Measurements from ENCODE around the gene KCNH5. TPM values are rescaled to one million over a fixed set of nuclear protein-coding genes. Genes with fewer than 3 reads are reported as not detected.
A peak's percentile ranks its signal among the peaks of the same experiment; 100 is the strongest.

KCNH5 gene
- total RNA-seq, 1 donor from 2014 or later: not detected

GRCh38 chr14:63045612-63046320, 508 bp upstream of the KCNH5 start:
- no peaks in the 10 kb centered on the region for H3K36me3 ChIP-seq
- H3K4me1 ChIP-seq: peaks cover 15% of the 10 kb centered on the region
- H3K9me3 ChIP-seq (replicated peaks): no peaks in the 10 kb centered on the region
- TF ChIP-seq CTCF (IDR thresholded peaks at IDR 0.05; ENCODE audit: borderline replicate concordance): no peak
- H3K27me3 ChIP-seq (ENCODE audit: low read depth): peaks cover 98% of the 10 kb centered on the region
- H3K27ac ChIP-seq (replicated peaks): no peak overlapping the region
- DNase-seq: no peak
- peak overlapping the region; percentile 53 for H3K4me3 ChIP-seq
- intact Hi-C loops (cut with micrococcal nuclease): no loop called here

DNA sequence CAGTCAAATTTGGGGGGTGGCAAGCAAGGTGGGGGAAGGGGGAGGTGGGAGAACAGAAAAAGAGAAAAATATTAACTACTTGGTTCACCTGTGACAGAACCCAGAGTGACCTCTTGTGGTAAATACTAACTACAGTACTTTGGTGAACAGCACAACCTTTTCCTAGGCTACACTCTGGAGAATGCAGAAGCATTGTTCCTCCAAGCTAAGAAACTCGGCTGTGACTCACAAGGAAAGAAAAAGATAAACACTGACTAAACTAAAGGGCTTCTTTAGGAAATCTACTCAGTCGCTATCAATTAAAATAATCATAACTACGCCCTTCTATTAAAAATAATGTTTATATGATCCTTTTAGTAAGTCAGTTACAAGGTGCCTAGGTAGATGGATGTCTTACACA, 5.4 kb downstream of the KCNH5 start:
- Histone ChIP-seq H3K4me3 (no peak overlapping the region), H3K27ac (replicated peaks) (no peak overlapping the region), H3K4me1 (peaks cover under 1% of the 10 kb centered on the region), H3K36me3 (no peaks in the 10 kb centered on the region), H3K27me3 (ENCODE audit: low read depth) (peaks cover 87% of the 10 kb centered on the region), H3K9me3 (replicated peaks) (no peaks in the 10 kb centered on the region)
- intact Hi-C loops (cut with micrococcal nuclease): no loop called here
- peak; percentile 23 for TF ChIP-seq CTCF (IDR thresholded peaks at IDR 0.05; ENCODE audit: borderline replicate concordance)
- no peak for DNase-seq

DNA sequence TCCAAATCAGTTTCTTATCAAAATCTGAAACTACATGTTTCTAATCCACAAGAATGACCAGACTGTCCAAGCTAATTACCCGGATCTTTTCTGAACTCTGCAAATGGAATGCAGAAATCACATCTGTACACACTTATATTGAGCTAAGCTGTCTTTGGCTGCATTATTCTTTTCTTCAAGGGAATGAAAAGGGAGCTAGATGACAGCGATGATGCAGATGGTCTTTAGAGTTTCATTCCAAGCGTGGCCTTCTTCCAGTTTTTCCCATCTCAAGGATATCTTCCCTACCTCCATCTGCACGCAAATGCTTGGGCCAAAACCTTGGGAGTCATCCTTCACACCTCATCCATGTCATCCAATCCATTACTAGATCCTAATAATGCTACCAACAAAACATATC, 12.6 kb downstream of the KCNH5 start:
- Histone ChIP-seq H3K4me3 (no peak overlapping the region), H3K9me3 (replicated peaks) (no peaks in the 10 kb centered on the region), H3K36me3 (no peaks in the 10 kb centered on the region), H3K4me1 (no peaks in the 10 kb centered on the region), H3K27me3 (ENCODE audit: low read depth) (peaks cover 46% of the 10 kb centered on the region), H3K27ac (replicated peaks) (no peak overlapping the region)
- intact Hi-C loops (cut with micrococcal nuclease): no loop called here
- TF ChIP-seq CTCF (IDR thresholded peaks at IDR 0.05; ENCODE audit: borderline replicate concordance): no peak
- DNase-seq: no peak

DNA sequence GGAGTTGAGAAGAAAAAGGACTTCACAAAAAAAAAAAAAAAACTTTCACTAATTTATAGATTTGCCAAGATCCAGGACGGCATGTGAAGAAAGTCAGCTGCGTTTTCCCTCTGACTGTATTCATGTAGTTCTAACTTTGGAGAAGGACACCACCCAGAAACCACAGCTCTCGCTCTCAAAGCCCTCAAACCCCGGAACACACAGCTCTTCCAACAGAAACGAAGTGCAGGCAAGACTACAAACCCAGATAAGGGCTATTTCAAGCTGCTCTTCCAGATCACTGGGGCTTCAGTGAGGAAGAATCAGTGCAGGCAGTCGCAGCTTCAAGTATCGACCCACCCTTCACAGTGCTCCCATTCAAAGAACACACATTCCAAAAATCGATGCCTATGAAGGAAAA, 13.2 kb downstream of the KCNH5 start:
- H3K4me3 ChIP-seq: no peak overlapping the region
- no peak overlapping the region for H3K27ac ChIP-seq (replicated peaks)
- H3K36me3 ChIP-seq: no peaks in the 10 kb centered on the region
- no peaks in the 10 kb centered on the region for H3K9me3 ChIP-seq (replicated peaks)
- intact Hi-C loops (cut with micrococcal nuclease): no loop called here
- H3K27me3 ChIP-seq (ENCODE audit: low read depth): peaks cover 41% of the 10 kb centered on the region
- no peak for TF ChIP-seq CTCF (IDR thresholded peaks at IDR 0.05; ENCODE audit: borderline replicate concordance)
- H3K4me1 ChIP-seq: no peaks in the 10 kb centered on the region
- DNase-seq: no peak

GRCh38 chr14:63030113-63030512, 15.1 kb downstream of the KCNH5 start:
- Histone ChIP-seq H3K4me1 (no peaks in the 10 kb centered on the region), H3K27me3 (ENCODE audit: low read depth) (peaks cover 21% of the 10 kb centered on the region), H3K9me3 (replicated peaks) (peaks cover 7% of the 10 kb centered on the region), H3K4me3 (no peak overlapping the region), H3K36me3 (no peaks in the 10 kb centered on the region), H3K27ac (replicated peaks) (no peak overlapping the region)
- intact Hi-C loops (cut with micrococcal nuclease): no loop called here
- DNase-seq: no peak
- TF ChIP-seq CTCF (IDR thresholded peaks at IDR 0.05; ENCODE audit: borderline replicate concordance): no peak

Measured in left ventricle myocardium inferior (tissue), 1 donor.